Activated T-helper 1 cell treated with Interleukin-2 at 50 U/mL for 16 hours (primary cell): ENCODE data around the gene STRA6.

ENCODE experiments used
- DNase-seq: peaks from one replicate; pipeline ENCODE4 v3.0.0-alpha.2; 2020; ENCODE audit warnings: low read depth

STRA6 gene

DNA sequence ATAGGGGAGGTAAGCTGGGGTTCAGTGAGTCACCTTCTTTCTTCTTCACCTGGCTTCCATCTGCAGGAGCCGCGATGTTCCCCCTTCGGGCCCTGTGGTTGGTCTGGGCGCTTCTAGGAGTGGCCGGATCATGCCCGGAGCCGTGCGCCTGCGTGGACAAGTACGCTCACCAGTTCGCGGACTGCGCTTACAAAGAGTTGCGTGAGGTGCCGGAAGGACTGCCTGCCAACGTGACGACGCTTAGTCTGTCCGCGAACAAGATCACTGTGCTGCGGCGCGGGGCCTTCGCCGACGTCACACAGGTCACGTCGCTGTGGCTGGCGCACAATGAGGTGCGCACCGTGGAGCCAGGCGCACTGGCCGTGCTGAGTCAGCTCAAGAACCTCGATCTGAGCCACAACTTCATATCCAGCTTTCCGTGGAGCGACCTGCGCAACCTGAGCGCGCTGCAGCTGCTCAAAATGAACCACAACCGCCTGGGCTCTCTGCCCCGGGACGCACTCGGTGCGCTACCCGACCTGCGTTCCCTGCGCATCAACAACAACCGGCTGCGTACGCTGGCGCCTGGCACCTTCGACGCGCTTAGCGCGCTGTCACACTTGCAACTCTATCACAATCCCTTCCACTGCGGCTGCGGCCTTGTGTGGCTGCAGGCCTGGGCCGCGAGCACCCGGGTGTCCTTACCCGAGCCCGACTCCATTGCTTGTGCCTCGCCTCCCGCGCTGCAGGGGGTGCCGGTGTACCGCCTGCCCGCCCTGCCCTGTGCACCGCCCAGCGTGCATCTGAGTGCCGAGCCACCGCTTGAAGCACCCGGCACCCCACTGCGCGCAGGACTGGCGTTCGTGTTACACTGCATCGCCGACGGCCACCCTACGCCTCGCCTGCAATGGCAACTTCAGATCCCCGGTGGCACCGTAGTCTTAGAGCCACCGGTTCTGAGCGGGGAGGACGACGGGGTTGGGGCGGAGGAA is 69.6 kb downstream of the STRA6 start:
- DNase-seq: no peak

DNA sequence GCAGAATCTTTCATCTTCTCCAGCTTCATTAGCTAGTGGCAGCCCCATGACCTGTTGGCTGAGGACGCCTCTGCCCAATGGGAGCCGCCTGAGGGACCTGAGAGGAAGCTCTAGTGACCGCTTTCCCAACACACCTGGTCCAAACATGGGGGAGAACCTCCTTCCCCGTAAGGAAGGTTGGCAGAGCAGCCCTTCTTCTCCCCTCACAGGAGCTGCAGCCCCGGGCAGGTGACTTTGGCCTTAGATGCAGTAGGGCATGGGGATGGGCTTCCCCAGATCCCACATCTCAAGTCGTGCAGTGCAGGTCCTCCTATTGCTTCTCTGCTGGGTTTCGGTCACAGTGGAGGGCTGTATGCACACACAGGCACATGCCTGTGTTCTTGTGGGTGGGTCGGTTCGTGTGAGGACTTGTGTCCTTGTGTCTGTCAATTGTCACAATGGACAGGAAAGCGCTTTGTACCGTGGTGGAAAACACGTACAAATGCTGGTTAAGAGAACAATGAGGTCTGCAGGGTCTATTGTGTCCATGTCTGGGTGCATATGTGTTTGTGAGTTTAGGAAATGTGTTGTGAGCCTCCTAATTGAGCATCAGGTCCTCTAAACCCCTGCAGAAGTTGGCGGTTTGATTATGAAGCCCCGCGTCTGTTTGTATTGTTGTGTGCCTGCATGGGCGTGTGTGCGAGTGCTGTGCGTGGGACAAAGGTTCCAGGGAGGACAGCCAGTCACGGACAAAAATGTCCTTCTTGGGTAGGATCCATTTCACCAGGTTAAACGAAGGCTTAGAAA is 70.8 kb downstream of the STRA6 start:
- DNase-seq: no peak

DNA sequence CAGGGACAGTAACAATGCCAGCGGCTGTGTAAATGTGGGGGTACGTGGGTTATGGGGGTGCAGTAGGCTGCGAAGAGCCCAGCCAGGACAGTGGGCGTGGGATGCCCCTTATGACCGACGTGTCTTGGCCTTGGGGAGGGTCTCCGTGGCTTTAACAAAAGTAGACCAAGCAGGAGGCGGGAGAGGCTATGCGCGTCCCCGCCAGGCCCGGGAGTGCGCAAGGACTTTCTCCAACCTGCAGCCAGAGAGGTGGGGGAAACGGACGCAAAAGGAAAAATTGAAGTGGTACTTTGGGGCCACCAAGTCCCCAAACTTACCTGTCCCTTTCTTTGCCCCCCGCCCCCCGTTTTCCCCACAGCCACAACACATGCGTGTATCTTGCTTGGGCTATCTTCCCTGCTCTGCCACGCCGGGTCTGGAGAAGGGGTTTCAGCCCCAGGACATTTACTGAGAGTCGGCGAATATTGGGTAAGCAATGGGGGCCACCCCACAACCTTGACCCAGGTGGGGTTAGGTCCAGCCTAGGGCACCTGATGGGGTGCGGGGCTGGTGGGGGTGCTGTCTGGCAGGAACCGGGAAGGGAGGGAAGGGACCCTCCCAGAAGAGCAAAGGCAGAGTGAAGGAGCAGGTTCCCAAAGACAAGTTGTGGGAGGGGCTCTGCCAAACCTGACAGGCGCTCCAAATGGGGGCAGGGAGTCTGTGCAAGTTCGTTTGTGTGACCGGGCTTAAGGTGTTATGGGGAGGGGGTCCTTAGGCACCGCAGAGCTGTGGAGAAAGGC is 71.5 kb downstream of the STRA6 start:
- DNase-seq: no peak

GRCh38 chr15:74130155-74130848 is 72.3 kb downstream of the STRA6 start, which contains the start of gene ISLR2:
Gene ISLR2 (plus strand): TSS chr15:74130586. CDS start chr15:74132755, 2,169 bp downstream.
- DNase-seq: no peak

- DNase-seq: no peak
These were observed 72.9 kb downstream of the STRA6 start for GRCh38 chr15:74129586-74130154.
